AG04450 (cell line): Measurements from ENCODE around the gene TSN. TPM values are rescaled to one million over a fixed set of nuclear protein-coding genes. Genes with fewer than 3 reads are reported as not detected.
A peak's percentile ranks its signal among the peaks of the same experiment; 100 is the strongest.
"Not testable (repeated sequence)": the region's sequence is repeated elsewhere in the genome, so short reads cannot be mapped to it uniquely, and the experiment has no call there.

Experiments used
- CTCF ChIA-PET: fragments of 300-600, 350-600 bp; formaldehyde crosslinking; extraction: SDS; loops from one replicate; lab custom pipeline; 2022; ENCODE audit warnings: antibody characterized with exemption, inconsistent platforms; lab: Charles Lee
- POLR2A ChIA-PET: fragments of 350-600 bp; formaldehyde crosslinking; extraction: SDS; loops from one replicate; lab custom pipeline; 2021; ENCODE audit warnings: antibody characterized with exemption, inconsistent platforms; lab: Yijun Ruan, JAX
- DNase-seq: peaks from one replicate; pipeline ENCODE4 v3.0.0-alpha.2; 2011; ENCODE audit warnings: low read depth, low spot score
- H3K27ac ChIP-seq: one replicate; pipeline ENCODE4 v1.5.1; 2012; ENCODE audit warnings: low read depth, low read length, control low read depth
- H3K27me3 ChIP-seq: one replicate; pipeline ENCODE4 v1.6.0; 2012; ENCODE audit warnings: low read length; ENCODE audit not compliant: control insufficient read depth, insufficient read depth
- H3K4me3 ChIP-seq: 2 replicates; pipeline ENCODE4 v1.5.1; 2011; ENCODE audit warnings: mild to moderate bottlenecking, low read depth, low read length, control low read depth
- H3K9me3 ChIP-seq: 2 replicates; pipeline ENCODE4 v1.5.1; 2012; ENCODE audit warnings: low read length; ENCODE audit not compliant: control insufficient read depth, insufficient read depth
- CTCF ChIP-seq: IDR thresholded peaks from 2 replicates; pipeline ENCODE4 v1.5.1; 2011; ENCODE audit warnings: low read depth, low read length, control low read depth, inconsistent platforms
- polyA plus RNA-seq: library from polyadenylated mRNA; depleted of rRNA; stranded (reverse); fragments of >200 nt; gene quantifications from 2 replicates; pipeline ENCODE4 v1.2.3, GENCODE V29; 2011

The TSN gene
- polyA plus RNA-seq, 1 experiment = 77.3 TPM

GRCh38 chr2:121709776-121710469 lies 45.5 kb upstream of the TSN start:
- Histone ChIP-seq H3K27me3 (no peaks in the 10 kb centered on the region), H3K27ac (no peak overlapping the region), H3K9me3 (no peaks in the 10 kb centered on the region), H3K4me3 (no peak overlapping the region)
- ChIA-PET CTCF (no interaction called here), POLR2A (no interaction called here)
- no peak for TF ChIP-seq CTCF
- no peak for DNase-seq

DNA sequence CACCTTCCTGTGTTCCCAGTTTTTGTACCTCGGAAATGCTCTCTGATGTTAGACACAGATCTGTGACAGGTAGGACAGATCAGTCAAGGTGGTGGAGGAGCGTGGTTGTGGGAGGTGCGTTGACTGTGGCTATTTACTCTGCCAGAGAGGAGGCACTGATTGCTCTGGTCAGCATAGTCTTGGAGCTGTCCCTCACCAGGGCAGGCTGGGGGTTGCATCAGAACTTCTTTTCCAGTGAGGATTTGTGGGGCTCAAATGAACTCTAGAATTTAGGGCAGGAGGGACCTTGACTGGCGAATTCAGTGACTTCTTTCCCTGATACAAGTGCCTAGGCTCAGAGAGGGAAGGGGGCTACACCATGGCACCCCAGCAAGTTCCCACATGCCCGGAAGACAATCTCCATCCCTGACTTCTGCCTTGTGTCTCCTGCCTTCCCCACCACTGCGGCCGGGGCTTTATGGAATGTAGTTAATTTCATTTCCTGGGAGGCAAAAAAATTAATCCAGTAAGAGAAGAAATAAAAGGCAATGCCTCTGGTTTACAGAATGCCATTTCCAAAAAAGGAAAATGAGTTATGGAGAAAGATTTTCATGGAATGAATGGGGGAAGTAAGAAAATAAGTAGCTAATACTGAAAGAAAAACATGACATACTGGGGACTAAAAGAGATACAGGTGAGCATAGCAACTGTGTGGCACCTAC lies 44.8 kb upstream of the TSN start:
- Histone ChIP-seq H3K27ac (peak overlapping the region; percentile 21), H3K4me3 (no peak overlapping the region), H3K27me3 (no peaks in the 10 kb centered on the region), H3K9me3 (no peaks in the 10 kb centered on the region)
- DNase-seq = no peak
- TF ChIP-seq CTCF = no peak
- POLR2A ChIA-PET = no interaction called here
- CTCF ChIA-PET = interaction anchor here (0.5 kb wide), 1 partner anchor 8 kb away, joined by 3 read pairs; no protein-coding TSS in a partner anchor

DNA sequence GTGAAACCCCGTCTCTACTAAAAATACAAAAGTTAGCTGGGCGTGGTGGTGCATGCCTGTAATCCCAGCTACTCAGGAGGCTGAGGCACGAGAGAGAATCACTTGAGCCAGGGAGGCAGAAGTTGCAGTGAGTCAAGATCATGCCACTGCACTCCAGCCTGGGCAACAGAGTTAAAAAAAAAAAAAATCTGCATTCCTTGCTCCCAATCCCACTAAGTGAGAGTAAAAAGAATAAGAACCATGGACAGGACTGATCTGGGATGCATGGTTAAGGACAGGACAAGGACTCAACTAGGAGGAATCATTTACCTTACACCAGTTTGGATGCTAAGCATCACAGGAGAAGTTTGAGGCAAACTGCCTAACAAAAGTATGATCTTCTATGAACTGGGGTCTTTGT lies 44.0 kb upstream of the TSN start:
- H3K27me3 ChIP-seq, H3K4me3 ChIP-seq, CTCF ChIA-PET, H3K27ac ChIP-seq, DNase-seq, H3K9me3 ChIP-seq, POLR2A ChIA-PET: not testable (repeated sequence)

DNA sequence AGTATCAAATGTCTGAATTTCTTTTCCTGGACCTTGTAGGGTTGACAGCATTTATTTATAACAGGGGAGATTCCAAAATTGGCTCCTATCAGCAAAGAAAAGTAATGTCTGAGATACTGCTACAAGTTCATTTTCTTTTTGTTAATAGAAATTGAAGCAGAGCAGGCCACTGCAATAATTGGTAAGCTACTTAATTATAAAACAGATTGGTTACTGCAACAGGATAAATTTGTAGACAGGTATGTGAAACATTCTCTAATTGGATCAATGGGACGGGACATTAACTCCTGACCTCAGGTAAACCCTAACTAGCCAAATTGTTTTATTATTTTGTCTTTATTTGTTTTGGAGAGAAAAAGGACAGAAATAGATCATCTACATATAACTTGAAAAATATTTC lies 39.3 kb upstream of the TSN start:
- CTCF ChIA-PET = interaction anchor here (0.6 to 1.8 kb wide), 4 partner anchors 33 to 439 kb away, joined by 3 to 4 read pairs (median 4); partner anchors contain the start of gene RNU4ATAC
- Histone ChIP-seq H3K27ac (no peak overlapping the region), H3K4me3 (no peak overlapping the region), H3K9me3 (no peaks in the 10 kb centered on the region), H3K27me3 (no peaks in the 10 kb centered on the region)
- TF ChIP-seq CTCF = no peak
- no peak for DNase-seq
- POLR2A ChIA-PET = interaction anchor here (1.3 to 4.6 kb wide), 2 partner anchors 185 kb away, joined by 4 to 27 read pairs; partner anchors contain the start of gene RNU4ATAC

DNA sequence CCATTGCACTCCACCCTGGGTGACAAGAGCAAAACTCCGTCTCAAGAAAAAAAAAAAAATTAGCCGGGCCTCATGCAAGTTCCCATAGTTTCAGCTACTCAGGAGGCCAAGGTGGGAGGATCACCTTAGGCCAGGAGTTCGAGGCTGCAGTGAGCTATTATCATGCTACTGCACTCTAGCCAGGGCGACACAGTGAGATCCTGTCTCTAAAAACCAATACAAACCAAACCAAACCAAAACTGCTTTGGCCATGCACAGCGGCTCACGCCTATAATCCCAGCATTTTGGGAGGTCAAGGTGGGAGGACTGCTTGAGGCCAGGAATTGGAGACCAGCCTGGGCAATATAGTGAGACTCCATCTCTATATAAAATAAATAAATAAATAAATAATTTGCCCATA lies 37.9 kb upstream of the TSN start:
- CTCF ChIA-PET = interaction anchor here (0.6 to 1.8 kb wide), 2 partner anchors 186 to 315 kb away, joined by 3 to 4 read pairs; no protein-coding TSS in a partner anchor
- TF ChIP-seq CTCF = no peak
- no peak for DNase-seq
- no peaks in the 10 kb centered on the region for H3K9me3 ChIP-seq
- no peaks in the 10 kb centered on the region for H3K27me3 ChIP-seq
- H3K4me3 ChIP-seq = no peak overlapping the region
- no peak overlapping the region for H3K27ac ChIP-seq
- POLR2A ChIA-PET = interaction anchor here (4.6 kb wide), 1 partner anchor 186 kb away, joined by 27 read pairs; the partner anchor contains the start of gene RNU4ATAC
